Occipital lobe (tissue), 2 donors: Measurements from ENCODE around the gene ITIH4. TPM values are rescaled to one million over a fixed set of nuclear protein-coding genes. Genes with fewer than 3 reads are reported as not detected.

Experiments
- DNase-seq: peaks from one replicate; lab custom pipeline; 2025; lab: John Stamatoyannopoulos, UW
- total RNA-seq: library from RNA; depleted of rRNA; stranded (reverse); fragments of >200 nt; gene quantifications from one replicate; pipeline ENCODE4 v1.2.3, GENCODE V29; 2014

ITIH4 gene
- total RNA-seq, 1 donor from 2014 or later: 2.8 TPM

GRCh38 chr3:52798978-52799476, 31.4 kb downstream of the ITIH4 start:
- DNase-seq: no peak

- no peak for DNase-seq
Measured at GRCh38 chr3:52798376-52798977, 32.0 kb downstream of the ITIH4 start.

GRCh38 chr3:52796411-52796810, 34.1 kb downstream of the ITIH4 start:
- no peak for DNase-seq

- DNase-seq: no peak
Measured at GRCh38 chr3:52795298-52795900, 35.1 kb downstream of the ITIH4 start.

- DNase-seq: no peak
Measured at GRCh38 chr3:52794612-52795099, 35.8 kb downstream of the ITIH4 start, which contains the start of gene ITIH3. Gene ITIH3 (plus strand): TSS chr3:52794796. CDS start chr3:52794804, 8 bp downstream.

GRCh38 chr3:52793702-52794611, 36.5 kb downstream of the ITIH4 start:
- no peak for DNase-seq

GRCh38 chr3:52792961-52793695, 37.3 kb downstream of the ITIH4 start:
- DNase-seq: no peak

- no peak for DNase-seq
Measured at GRCh38 chr3:52792413-52792812, 38.1 kb downstream of the ITIH4 start.

GRCh38 chr3:52791928-52792327, 38.5 kb downstream of the ITIH4 start:
- DNase-seq: no peak

- no peak for DNase-seq
Measured at GRCh38 chr3:52791366-52791765, 39.1 kb downstream of the ITIH4 start.

- no peak for DNase-seq
Measured at GRCh38 chr3:52790741-52791140, 39.7 kb downstream of the ITIH4 start.

GRCh38 chr3:52790337-52790736, 40.1 kb downstream of the ITIH4 start:
- DNase-seq: no peak

- DNase-seq: no peak
Measured at GRCh38 chr3:52789746-52790040, 40.8 kb downstream of the ITIH4 start.

GRCh38 chr3:52788890-52789745, 41.4 kb downstream of the ITIH4 start:
- no peak for DNase-seq

- no peak for DNase-seq
Measured at GRCh38 chr3:52787672-52788625, 42.5 kb downstream of the ITIH4 start.

- no peak for DNase-seq
Measured at GRCh38 chr3:52787246-52787645, 43.2 kb downstream of the ITIH4 start.

- DNase-seq: no peak
Measured at GRCh38 chr3:52786330-52787215, 43.9 kb downstream of the ITIH4 start.

- no peak for DNase-seq
Measured at GRCh38 chr3:52784931-52785590, 45.4 kb downstream of the ITIH4 start.
